ENCODE results near the gene IAH1. TPM values are rescaled to one million over a fixed set of nuclear protein-coding genes. Genes with fewer than 3 reads are reported as not detected.

Gene IAH1, protein sequence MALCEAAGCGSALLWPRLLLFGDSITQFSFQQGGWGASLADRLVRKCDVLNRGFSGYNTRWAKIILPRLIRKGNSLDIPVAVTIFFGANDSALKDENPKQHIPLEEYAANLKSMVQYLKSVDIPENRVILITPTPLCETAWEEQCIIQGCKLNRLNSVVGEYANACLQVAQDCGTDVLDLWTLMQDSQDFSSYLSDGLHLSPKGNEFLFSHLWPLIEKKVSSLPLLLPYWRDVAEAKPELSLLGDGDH
- total RNA-seq: 57.4 and 68.7 TPM in 2 replicates

DNA sequence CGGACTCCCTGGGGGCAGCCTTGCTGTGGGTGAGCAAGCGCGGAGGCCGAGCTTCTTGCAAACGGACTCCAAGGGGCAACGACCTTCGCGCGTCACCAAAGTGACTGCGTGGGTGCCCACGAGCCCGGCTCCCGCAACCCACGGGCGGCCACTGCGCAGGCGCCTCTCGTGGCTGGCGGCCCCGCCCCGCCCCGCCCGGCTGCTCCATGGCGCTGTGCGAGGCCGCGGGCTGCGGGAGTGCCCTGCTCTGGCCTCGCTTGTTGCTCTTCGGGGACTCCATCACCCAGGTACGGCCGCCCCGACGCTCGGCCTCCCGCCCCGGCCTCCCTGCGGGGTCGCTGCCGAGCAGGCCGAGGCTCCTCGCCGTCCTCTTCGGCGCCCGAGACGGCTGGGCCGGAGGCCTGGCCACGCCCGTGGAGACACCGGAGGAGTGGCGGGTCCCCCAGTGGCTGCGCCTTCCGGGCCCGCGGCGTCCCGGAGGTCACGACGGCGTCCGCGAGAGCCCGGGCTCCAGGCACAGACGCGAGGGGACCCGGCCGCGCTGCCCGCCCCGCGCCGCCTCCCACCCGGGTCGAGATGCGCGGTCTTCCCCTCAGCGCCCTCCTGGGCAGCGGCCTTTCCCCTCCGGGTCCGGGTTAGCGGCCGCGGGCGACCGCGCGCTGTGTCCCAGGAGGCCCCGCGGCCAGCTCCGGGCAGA is at the start of gene IAH1:
Gene IAH1, plus strand, starts transcription at position 191 of the 697 bp plus-strand sequence. Its CDS starts 16 bp downstream, at position 207.

Other genes starting within 250 kb of the IAH1 start
- gene ITGB1BP1, start 51.0 kb upstream of the IAH1 start, total RNA-seq: 17.3 and 51.4 TPM in 2 replicates
- gene CPSF3, start 50.9 kb upstream of the IAH1 start, total RNA-seq: 41.3 and 43.8 TPM in 2 replicates
- 47.3 and 90.2 TPM in 2 replicates for gene ADAM17, start 81.3 kb downstream of the IAH1 start, total RNA-seq
- gene YWHAQ, start 156.4 kb downstream of the IAH1 start, total RNA-seq: 317 and 349 TPM in 2 replicates